Naive thymus-derived CD4-positive, alpha-beta T cell (primary cell): ENCODE measurements around the gene LMNTD2. TPM values are rescaled to one million over a fixed set of nuclear protein-coding genes. Genes with fewer than 3 reads are reported as not detected.
A peak's percentile ranks its signal among the peaks of the same experiment; 100 is the strongest.

Experiments
- ATAC-seq: fragments of 150-1000 bp; cut with Tn5 transposase; 2 replicates; pipeline ENCODE4 v1.10.0; 2021; ENCODE audit warnings: mild to moderate bottlenecking, moderate library complexity
- CTCF ChIA-PET: fragments of 350-600 bp; sonication (Branson Sonifier 250); formaldehyde crosslinking; loops from one replicate; lab custom pipeline; 2021; ENCODE audit warnings: antibody characterized with exemption; lab: Charles Lee
- POLR2A ChIA-PET: fragments of 350-600 bp; sonication (Branson Sonifier 250); formaldehyde crosslinking; loops from one replicate; lab custom pipeline; 2021; ENCODE audit warnings: antibody characterized with exemption, inconsistent platforms; lab: Charles Lee
- DNase-seq, 9 donors: peaks; one replicate each; pipeline versions ENCODE4 v3.0.0 to v3.0.0-alpha.2; 2020 to 2022; ENCODE audit warnings: mixed read lengths in 1 of 9
- H3K27ac ChIP-seq: one replicate; pipeline ENCODE4 v1.7.0; 2013; ENCODE audit warnings: mild to moderate bottlenecking, low read depth, low read length, moderate library complexity
- H3K27me3 ChIP-seq, 2 donors: one replicate each; pipeline ENCODE4 v1.7.0; 2013; ENCODE audit warnings: low read length in 2 of 2, mild to moderate bottlenecking in 2 of 2, moderate library complexity in 2 of 2; ENCODE audit not compliant: control insufficient read depth in 2 of 2, insufficient read depth in 2 of 2
- H3K36me3 ChIP-seq, 3 experiments: 1 replicate in 2 of 3; 2 replicates in 1 of 3; pipeline ENCODE4 v1.7.0; 2013; ENCODE audit warnings: low read length in 3 of 3, mild to moderate bottlenecking in 3 of 3, moderate library complexity in 1 of 3; ENCODE audit not compliant: insufficient read depth in 3 of 3, control insufficient read depth in 2 of 3
- H3K4me1 ChIP-seq, 2 donors: one replicate each; pipeline ENCODE4 v1.7.0; 2013; ENCODE audit warnings: low read length in 2 of 2, mild to moderate bottlenecking in 2 of 2, moderate library complexity in 1 of 2; ENCODE audit not compliant: control insufficient read depth in 2 of 2, insufficient read depth in 2 of 2
- H3K4me3 ChIP-seq: 2 replicates; pipeline ENCODE4 v1.7.0; 2013; ENCODE audit warnings: mild to moderate bottlenecking, low read length
- H3K9me3 ChIP-seq, 3 experiments: 1 replicate in 2 of 3; 2 replicates in 1 of 3; pipeline ENCODE4 v1.7.0; 2013; ENCODE audit warnings: low read length in 3 of 3; ENCODE audit not compliant: control insufficient read depth in 2 of 3
- H3K27ac Mint-ChIP-seq, 9 donors: one replicate each; pipeline ENCODE4 v1.8.0; 2020 to 2022; ENCODE audit warnings: mixed read lengths in 9 of 9, mild to moderate bottlenecking in 8 of 9, moderate library complexity in 5 of 9, inconsistent platforms in 2 of 9
- H3K27me3 Mint-ChIP-seq, 5 donors: one replicate each; pipeline ENCODE4 v1.8.0; 2021 to 2022; ENCODE audit warnings: mixed read lengths in 5 of 5, mild to moderate bottlenecking in 1 of 5
- H3K36me3 Mint-ChIP-seq, 5 donors: one replicate each; pipeline ENCODE4 v1.8.0; 2020 to 2022; ENCODE audit warnings: mixed read lengths in 5 of 5, mild to moderate bottlenecking in 3 of 5, inconsistent platforms in 1 of 5
- H3K4me1 Mint-ChIP-seq, 7 donors: one replicate each; pipeline ENCODE4 v1.8.0; 2020 to 2022; ENCODE audit warnings: mixed read lengths in 7 of 7, mild to moderate bottlenecking in 3 of 7, inconsistent platforms in 1 of 7
- H3K4me3 Mint-ChIP-seq, 10 donors: one replicate each; pipeline ENCODE4 v1.8.0; 2020 to 2022; ENCODE audit warnings: mild to moderate bottlenecking in 10 of 10, mixed read lengths in 10 of 10, moderate library complexity in 6 of 10, inconsistent platforms in 2 of 10
- H3K9me3 Mint-ChIP-seq, 11 donors: one replicate each; pipeline ENCODE4 v1.8.0; 2020 to 2022; ENCODE audit warnings: mixed read lengths in 11 of 11, mild to moderate bottlenecking in 4 of 11, inconsistent platforms in 1 of 11, moderate library complexity in 1 of 11
- intact Hi-C, 2 donors: fragments of 100-400 bp; cut with micrococcal nuclease; formaldehyde crosslinking; loops; one replicate each; pipeline ENCODE4 v1.15.1; 2023
- polyA plus RNA-seq, 2 donors: library from polyadenylated mRNA; unstranded; fragments of 300-500 nt; fragmentation: Illumina TruSeq; gene quantifications; one replicate each; pipeline ENCODE4 v1.2.3, GENCODE V29; 2021
- total RNA-seq, 6 experiments: library from RNA in 5 of 6; stranded (reverse) in 5 of 6; gene quantifications; 1 replicate in 5 of 6; 2 replicates in 1 of 6; pipeline ENCODE4 v1.2.3 and lab custom pipeline; 2021 to 2026

Gene LMNTD2
- total and polyA plus RNA-seq, 7 experiments from 2014 or later: 2.3 to 14.7 (median 9.0) TPM

DNA sequence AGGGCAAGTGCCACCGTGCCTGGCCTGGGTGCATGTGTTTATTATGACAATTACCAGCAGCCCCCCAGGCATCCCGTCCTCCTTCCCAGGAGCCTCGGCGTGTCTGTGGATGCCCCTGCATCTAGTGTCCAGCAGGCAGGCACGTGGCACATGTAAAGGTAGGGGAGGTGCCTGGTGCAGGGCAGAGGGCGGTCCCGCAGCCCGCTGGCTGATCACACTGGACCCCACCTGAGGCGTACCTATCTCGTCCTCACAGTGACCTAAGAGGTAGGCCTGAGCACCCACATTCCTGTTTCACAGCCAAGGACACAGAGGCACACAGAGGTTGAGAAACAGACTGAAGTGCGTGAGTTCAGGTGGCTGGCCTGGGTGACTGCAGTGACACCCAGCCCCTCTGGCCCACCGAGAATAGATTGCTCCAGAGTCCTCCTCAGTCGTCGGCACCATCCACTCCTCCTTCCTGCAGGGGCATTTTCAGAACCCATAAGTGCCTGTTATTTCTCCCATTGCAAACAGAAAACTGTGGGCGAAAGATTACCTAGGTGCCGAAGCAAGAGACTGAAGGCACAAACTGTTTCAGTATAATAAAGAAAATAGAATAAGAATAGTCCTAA lies 12.7 kb upstream of the LMNTD2 start:
- ATAC-seq (no peak), DNase-seq (no peak)
- H3K9me3 ChIP-seq: no peaks in the 10 kb centered on the region
- intact Hi-C loops: no loop called here
- H3K27ac ChIP-seq: no peak overlapping the region
- no peaks in the 10 kb centered on the region for H3K27me3 ChIP-seq
- CTCF ChIA-PET: no interaction called here
- H3K27ac Mint-ChIP-seq: no peak overlapping the region
- POLR2A ChIA-PET: interaction anchor here (0.6 kb wide), 1 partner anchor 12 kb away, joined by 4 read pairs; no protein-coding TSS in a partner anchor
- H3K4me3 ChIP-seq: no peak overlapping the region
- H3K27me3 Mint-ChIP-seq: peaks cover 0 to 9% (median 0%) of the 10 kb centered on the region in 5 donors
- H3K36me3 Mint-ChIP-seq: peaks cover 0 to 3% (median 0%) of the 10 kb centered on the region in 5 donors
- no peak overlapping the region for H3K4me3 Mint-ChIP-seq
- no peaks in the 10 kb centered on the region for H3K9me3 Mint-ChIP-seq
- H3K4me1 Mint-ChIP-seq: peaks cover 20 to 35% (median 27%) of the 10 kb centered on the region in 7 donors
- H3K36me3 ChIP-seq: peaks cover 0 to 10% (median 0%) of the 10 kb centered on the region in 3 experiments
- H3K4me1 ChIP-seq: peaks cover 21 to 30% of the 10 kb centered on the region in 2 donors

DNA sequence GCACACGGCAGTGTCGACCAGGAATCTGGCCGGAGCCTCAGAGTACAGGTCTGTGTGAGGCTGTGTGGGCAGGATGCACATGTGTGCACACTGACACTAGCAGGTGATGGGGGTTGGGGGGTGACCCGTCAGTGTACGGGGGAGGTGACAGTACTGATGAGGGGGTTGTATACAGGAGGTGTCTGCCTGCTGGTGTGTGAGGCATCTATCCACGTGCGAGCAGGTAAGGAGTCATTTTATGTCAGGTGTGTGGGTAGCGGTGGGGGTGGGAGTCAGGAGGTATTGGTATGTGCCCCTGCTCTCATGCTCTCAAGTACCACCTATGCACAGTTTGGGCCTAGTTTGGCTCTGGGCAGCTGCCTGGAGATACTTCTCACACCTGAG lies 11.3 kb upstream of the LMNTD2 start:
- intact Hi-C loops: no loop called here
- Histone ChIP-seq H3K4me1 (peaks cover 9 to 19% of the 10 kb centered on the region in 2 donors), H3K4me3 (no peak overlapping the region), H3K9me3 (no peaks in the 10 kb centered on the region), H3K27me3 (no peaks in the 10 kb centered on the region), H3K27ac (no peak overlapping the region), H3K36me3 (peaks cover 0 to 4% (median 0%) of the 10 kb centered on the region in 3 experiments)
- no peaks in the 10 kb centered on the region for H3K36me3 Mint-ChIP-seq
- no peaks in the 10 kb centered on the region for H3K9me3 Mint-ChIP-seq
- no peak overlapping the region for H3K4me3 Mint-ChIP-seq
- peaks cover 0 to 9% (median 0%) of the 10 kb centered on the region in 5 donors for H3K27me3 Mint-ChIP-seq
- ChIA-PET POLR2A (no interaction called here), CTCF (no interaction called here)
- no peak overlapping the region for H3K27ac Mint-ChIP-seq
- DNase-seq: no peak
- no peak for ATAC-seq
- peaks cover 12 to 22% (median 17%) of the 10 kb centered on the region in 7 donors for H3K4me1 Mint-ChIP-seq

DNA sequence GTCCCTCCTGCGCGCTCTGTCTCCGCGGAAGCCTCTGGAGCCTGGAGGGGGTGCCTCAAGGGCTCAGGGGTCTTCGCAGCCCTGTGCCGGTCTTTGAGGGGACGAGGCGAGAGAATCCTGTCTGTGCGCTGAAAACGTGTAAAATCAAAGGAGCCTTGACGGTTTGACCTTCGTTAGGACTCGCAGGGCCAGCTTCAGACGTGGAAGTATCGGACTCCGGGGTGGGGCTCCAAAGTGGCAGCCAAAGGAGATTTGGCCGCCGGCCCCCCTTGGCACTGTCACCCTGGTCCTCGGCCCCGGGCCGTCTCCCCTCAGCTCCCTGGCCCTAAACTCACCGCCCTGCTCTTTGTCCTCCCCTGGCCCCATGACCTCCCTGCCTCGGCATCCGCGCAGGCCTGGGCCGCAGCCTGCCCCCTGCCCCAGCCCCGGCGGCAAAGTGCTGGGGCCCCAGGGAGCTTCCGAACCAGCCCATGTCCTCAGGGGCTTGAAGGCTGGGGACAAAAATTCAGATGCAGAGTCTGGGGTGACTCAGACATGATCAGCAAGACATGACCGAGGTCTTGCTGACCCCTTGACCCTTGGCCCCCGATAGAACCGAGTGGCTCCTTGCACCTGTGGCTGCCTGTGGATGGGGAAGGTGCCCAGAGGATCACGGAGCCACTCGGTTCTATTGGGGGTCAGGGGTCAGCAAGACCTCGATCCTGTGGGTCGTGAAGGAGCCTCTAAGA lies 8.8 kb upstream of the LMNTD2 start:
- Mint-ChIP-seq H3K4me1 (peaks cover 3 to 18% (median 8%) of the 10 kb centered on the region in 7 donors), H3K27ac (peak overlapping the region in 4 of 9 donors; percentile 40 to 82 (median 68)), H3K27me3 (peaks cover 0 to 3% (median 0%) of the 10 kb centered on the region in 5 donors), H3K9me3 (no peaks in the 10 kb centered on the region), H3K4me3 (peak overlapping the region; percentile 69 to 84 (median 77)), H3K36me3 (no peaks in the 10 kb centered on the region)
- H3K36me3 ChIP-seq: peaks cover 0 to under 1% (median 0%) of the 10 kb centered on the region in 3 experiments
- no peaks in the 10 kb centered on the region for H3K27me3 ChIP-seq
- peak overlapping the region; percentile 65 for H3K27ac ChIP-seq
- intact Hi-C loops: loop anchor here (2.0 to 10.0 kb wide), 4 partner anchors 35 to 362 kb away; partner anchors contain the start of genes BET1L (in 1 of the 2), CEND1 (in 1 of the 2), HRAS (in 1 of the 2) and RIC8A (in 1 of the 2)
- H3K4me3 ChIP-seq: peak overlapping the region; percentile 73
- POLR2A ChIA-PET: interaction anchor here (0.8 to 3.2 kb wide), 11 partner anchors 9 to 157 kb away, joined by 3 to 17 read pairs (median 4); partner anchors contain the start of gene LMNTD2
- peaks cover 6 to 12% of the 10 kb centered on the region in 2 donors for H3K4me1 ChIP-seq
- DNase-seq: no peak
- no peak for ATAC-seq
- CTCF ChIA-PET: no interaction called here
- no peaks in the 10 kb centered on the region for H3K9me3 ChIP-seq

DNA sequence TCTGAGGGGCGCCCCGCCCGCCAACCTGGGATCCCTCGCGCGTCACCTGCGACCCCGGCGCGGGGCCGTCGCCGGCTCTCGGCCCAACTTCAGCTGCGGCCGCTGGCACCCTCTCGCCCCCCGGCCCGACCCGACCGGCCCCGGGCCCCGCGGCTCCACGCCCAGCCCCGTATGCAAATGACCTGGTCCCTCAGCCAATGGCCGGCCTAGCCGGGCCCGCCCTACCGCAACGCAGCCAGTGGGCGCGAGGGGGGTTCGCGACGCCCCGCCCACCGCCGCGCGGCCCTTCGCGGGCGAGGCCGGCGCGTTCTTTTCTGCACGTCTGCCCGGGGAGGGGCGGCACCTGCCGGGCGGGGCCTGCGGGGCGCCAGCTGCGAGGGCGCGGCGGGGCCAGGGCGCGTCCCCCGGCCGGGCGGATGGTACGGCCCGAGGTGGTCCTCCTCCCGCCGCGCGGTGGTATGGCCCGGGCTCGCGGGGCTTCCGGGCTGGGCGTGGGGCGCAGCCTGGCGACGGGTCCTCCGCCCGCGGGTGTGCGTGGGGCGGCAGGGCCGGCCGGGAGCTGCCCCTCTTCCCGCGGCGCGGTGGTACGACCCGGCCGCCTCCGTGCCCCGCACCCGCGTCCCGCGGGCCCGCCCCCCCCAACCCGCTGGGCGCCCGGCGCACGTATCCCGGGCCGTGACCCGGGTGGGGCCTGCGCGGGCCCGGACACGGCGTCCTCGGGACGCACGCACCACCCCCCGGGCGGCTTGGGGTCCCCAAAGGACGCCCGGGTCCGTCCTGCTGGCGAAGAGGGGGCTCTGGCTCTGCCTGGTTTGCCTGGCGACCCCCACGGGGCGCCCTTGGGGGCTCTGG lies 8.0 kb upstream of the LMNTD2 start:
- H3K4me1 ChIP-seq: peaks cover 6 to 8% of the 10 kb centered on the region in 2 donors
- intact Hi-C loops: loop anchor here (1.0 to 10.0 kb wide), 7 partner anchors 8 to 361 kb away; partner anchors contain the start of genes LMNTD2 (in 2 of the 2), PHRF1 (in 2 of the 2), RASSF7 (in 2 of the 2) and BET1L (in 1 of the 2)
- H3K9me3 ChIP-seq: no peaks in the 10 kb centered on the region
- peak overlapping the region; percentile 73 for H3K4me3 ChIP-seq
- peak; percentile 95 for ATAC-seq
- Mint-ChIP-seq H3K4me3 (peak overlapping the region; percentile 69 to 84 (median 77)), H3K27me3 (no peaks in the 10 kb centered on the region), H3K36me3 (peaks cover 0 to 2% (median 0%) of the 10 kb centered on the region in 5 donors), H3K4me1 (peaks cover 0 to 16% (median 3%) of the 10 kb centered on the region in 7 donors), H3K9me3 (no peaks in the 10 kb centered on the region), H3K27ac (peak overlapping the region in 3 of 9 donors; percentile 40 to 82 (median 68))
- DNase-seq: peak; percentile 87 to 99 (median 95)
- ChIA-PET POLR2A (interaction anchor here (0.8 to 3.2 kb wide), 12 partner anchors 9 to 158 kb away, joined by 3 to 17 read pairs (median 4); partner anchors contain the start of genes LMNTD2 and TMEM80), CTCF (no interaction called here)
- H3K27me3 ChIP-seq: no peaks in the 10 kb centered on the region
- H3K27ac ChIP-seq: peak overlapping the region; percentile 65
- peaks cover 0 to 8% (median 0%) of the 10 kb centered on the region in 3 experiments for H3K36me3 ChIP-seq

DNA sequence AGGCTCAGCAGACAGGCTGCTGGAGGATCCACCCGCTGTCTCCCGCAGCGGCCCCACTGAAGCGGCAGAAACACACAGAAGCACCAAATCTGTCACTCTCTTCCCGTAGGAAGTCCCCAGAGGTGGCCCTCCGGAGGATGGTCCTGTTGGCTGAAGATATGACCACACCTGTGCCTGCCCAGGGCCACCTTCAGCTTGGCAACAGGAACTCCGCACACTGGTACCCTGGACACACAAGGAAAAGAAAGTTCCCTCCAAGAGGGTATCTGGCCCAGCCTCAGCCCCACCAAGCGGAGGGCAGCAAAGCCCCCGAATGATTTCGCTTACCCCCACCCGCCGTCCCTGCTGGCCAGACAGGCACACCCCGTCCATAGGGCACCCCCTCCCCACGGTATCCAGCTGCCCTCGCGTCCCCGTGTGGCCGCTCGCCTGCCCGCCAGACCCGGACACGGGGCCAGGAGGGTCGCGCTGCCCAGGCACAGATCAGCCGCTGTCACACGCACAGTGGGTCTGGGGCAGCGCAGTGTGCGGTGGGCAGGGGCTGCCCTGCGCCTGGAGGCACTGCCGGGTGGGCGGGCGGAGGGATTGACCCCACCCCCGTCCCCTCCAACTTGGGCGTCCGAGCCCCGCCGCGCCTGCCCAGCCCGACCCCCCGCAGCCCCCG lies 7.2 kb upstream of the LMNTD2 start:
- Histone ChIP-seq H3K36me3 (peaks cover 0 to 14% (median 0%) of the 10 kb centered on the region in 3 experiments), H3K4me3 (peak overlapping the region; percentile 27), H3K9me3 (no peaks in the 10 kb centered on the region), H3K4me1 (peaks cover 6 to 8% of the 10 kb centered on the region in 2 donors), H3K27ac (peak overlapping the region; percentile 51), H3K27me3 (no peaks in the 10 kb centered on the region)
- POLR2A ChIA-PET: interaction anchor here (0.7 to 3.2 kb wide), 8 partner anchors 8 to 159 kb away, joined by 3 to 17 read pairs (median 6); partner anchors contain the start of genes LMNTD2, PHRF1 and TMEM80
- no peak for DNase-seq
- intact Hi-C loops: loop anchor here (1.0 to 10.0 kb wide), 7 partner anchors 7 to 360 kb away; partner anchors contain the start of genes LMNTD2 (in 2 of the 2), PHRF1 (in 2 of the 2), RASSF7 (in 2 of the 2) and BET1L (in 1 of the 2)
- H3K36me3 Mint-ChIP-seq: peaks cover 0 to 3% (median 0%) of the 10 kb centered on the region in 5 donors
- H3K4me3 Mint-ChIP-seq: peak overlapping the region; percentile 50 to 91 (median 70)
- H3K4me1 Mint-ChIP-seq: peaks cover 0 to 16% (median 3%) of the 10 kb centered on the region in 7 donors
- H3K9me3 Mint-ChIP-seq: no peaks in the 10 kb centered on the region
- peak overlapping the region; percentile 52 to 87 (median 76) for H3K27ac Mint-ChIP-seq
- H3K27me3 Mint-ChIP-seq: no peaks in the 10 kb centered on the region
- no peak for ATAC-seq
- CTCF ChIA-PET: no interaction called here
